GM04503 (cell line): ENCODE results near the gene BDH2.
A peak's percentile ranks its signal among the peaks of the same experiment; 100 is the strongest.

ENCODE experiments used
- DNase-seq: peaks from one replicate; pipeline ENCODE4 v3.0.0-alpha.2; 2012; ENCODE audit warnings: low read depth

Gene BDH2

GRCh38 chr4:103099691-103100392 is at the start of gene BDH2:
Gene BDH2 (minus strand): TSS chr4:103099834. CDS start chr4:103096254, 3,580 bp downstream.
- peak; percentile 79 for DNase-seq

- no peak for DNase-seq
These were observed 45.3 kb upstream of the BDH2 start for GRCh38 chr4:103144926-103145325.

GRCh38 chr4:103137446-103137827 is 37.8 kb upstream of the BDH2 start:
- no peak for DNase-seq

GRCh38 chr4:103136671-103137445 is 37.2 kb upstream of the BDH2 start:
- DNase-seq = no peak

GRCh38 chr4:103129174-103129573 is 29.5 kb upstream of the BDH2 start:
- DNase-seq = no peak

- no peak for DNase-seq
These were observed 26.5 kb upstream of the BDH2 start for GRCh38 chr4:103126126-103126525.

GRCh38 chr4:103123114-103123513 is 23.5 kb upstream of the BDH2 start:
- no peak for DNase-seq

GRCh38 chr4:103118166-103118565 is 18.5 kb upstream of the BDH2 start:
- DNase-seq = no peak

GRCh38 chr4:103111598-103111997 is 12.0 kb upstream of the BDH2 start:
- DNase-seq = no peak

- no peak for DNase-seq
These were observed 8.9 kb upstream of the BDH2 start for GRCh38 chr4:103108542-103108941.

GRCh38 chr4:103105558-103106356 is 6.1 kb upstream of the BDH2 start:
- DNase-seq = no peak

- DNase-seq = no peak
These were observed 5.3 kb upstream of the BDH2 start for GRCh38 chr4:103104886-103105285.

- DNase-seq = no peak
These were observed 1.1 kb upstream of the BDH2 start for GRCh38 chr4:103100691-103101090.

- DNase-seq = no peak
These were observed 736 bp downstream of the BDH2 start for GRCh38 chr4:103098756-103099440.

GRCh38 chr4:103098341-103098740 is 1.3 kb downstream of the BDH2 start:
- no peak for DNase-seq

GRCh38 chr4:103097112-103097511 is 2.5 kb downstream of the BDH2 start:
- DNase-seq = no peak

GRCh38 chr4:103095080-103095479 is 4.6 kb downstream of the BDH2 start:
- no peak for DNase-seq

- no peak for DNase-seq
These were observed 7.4 kb downstream of the BDH2 start for GRCh38 chr4:103092245-103092644.

GRCh38 chr4:103091601-103092223 is 7.9 kb downstream of the BDH2 start:
- DNase-seq = no peak

- no peak for DNase-seq
These were observed 10.2 kb downstream of the BDH2 start for GRCh38 chr4:103089481-103089880.

- no peak for DNase-seq
These were observed 13.1 kb downstream of the BDH2 start for GRCh38 chr4:103086551-103086950.
